H9 (cell line): Measurements from ENCODE around the gene ATF5. TPM values are rescaled to one million over a fixed set of nuclear protein-coding genes. Genes with fewer than 3 reads are reported as not detected.

Source experiments
- DNase-seq: peaks from one replicate; pipeline ENCODE4 v3.0.0-alpha.2; 2017
- H2AFZ ChIP-seq: one replicate; pipeline ENCODE4 v1.6.1; 2013; ENCODE audit warnings: mild to moderate bottlenecking, low read length, control low read depth, moderate library complexity
- H2AK5ac ChIP-seq: 2 replicates; pipeline ENCODE4 v1.6.1; 2013; ENCODE audit warnings: low read length, control low read depth, mixed read lengths; ENCODE audit not compliant: insufficient read length
- H2BK120ac ChIP-seq: one replicate; pipeline ENCODE4 v1.6.1; 2013; ENCODE audit warnings: low read depth, mild to moderate bottlenecking, low read length, control low read depth, inconsistent platforms; ENCODE audit not compliant: poor library complexity, severe bottlenecking
- H2BK12ac ChIP-seq: 2 replicates; pipeline ENCODE4 v1.6.1; 2013; ENCODE audit warnings: low read length, control low read depth, mixed read lengths, low read depth; ENCODE audit not compliant: insufficient read length
- H2BK15ac ChIP-seq: 2 replicates; pipeline ENCODE4 v1.6.1; 2013; ENCODE audit warnings: low read depth, low read length, control low read depth
- H2BK20ac ChIP-seq: one replicate; pipeline ENCODE4 v1.6.1; 2013; ENCODE audit warnings: low read depth, mild to moderate bottlenecking, low read length, control low read depth, inconsistent platforms; ENCODE audit not compliant: poor library complexity, severe bottlenecking
- H2BK5ac ChIP-seq: 2 replicates; pipeline ENCODE4 v1.6.1; 2013; ENCODE audit warnings: low read length, control low read depth, mixed read lengths; ENCODE audit not compliant: insufficient read length
- H3K14ac ChIP-seq: 2 replicates; pipeline ENCODE4 v1.6.1; 2013; ENCODE audit warnings: low read length, control low read depth; ENCODE audit not compliant: insufficient read depth
- H3K18ac ChIP-seq: 2 replicates; pipeline ENCODE4 v1.6.1; 2013; ENCODE audit warnings: low read depth, mild to moderate bottlenecking, mixed read lengths, low read length, control low read depth; ENCODE audit not compliant: insufficient read length
- H3K23ac ChIP-seq: 2 replicates; pipeline ENCODE4 v1.6.1; 2013; ENCODE audit warnings: low read length, control low read depth, mixed read lengths, low read depth; ENCODE audit not compliant: insufficient read length
- H3K23me2 ChIP-seq: 2 replicates; pipeline ENCODE4 v1.6.1; 2013; ENCODE audit warnings: low read depth, mild to moderate bottlenecking, mixed read lengths, low read length, control low read depth; ENCODE audit not compliant: insufficient read length, poor library complexity, severe bottlenecking
- H3K27ac ChIP-seq: 2 replicates; pipeline ENCODE4 v1.5.1; 2013; ENCODE audit warnings: low read length, control low read depth, mixed read lengths, low read depth; ENCODE audit not compliant: insufficient read length
- H3K27me3 ChIP-seq: 2 replicates; pipeline ENCODE4 v1.6.1; 2013; ENCODE audit warnings: low read length, control low read depth, inconsistent platforms; ENCODE audit not compliant: insufficient read depth
- H3K4ac ChIP-seq: 2 replicates; pipeline ENCODE4 v1.6.1; 2013; ENCODE audit warnings: low read depth, mild to moderate bottlenecking, control low read depth, inconsistent platforms, low read length, moderate library complexity
- H3K4me1 ChIP-seq: 2 replicates; pipeline ENCODE4 v1.6.1; 2013; ENCODE audit warnings: low read length, control low read depth, inconsistent platforms; ENCODE audit not compliant: insufficient read depth
- H3K4me2 ChIP-seq: 2 replicates; pipeline ENCODE4 v1.6.1; 2013; ENCODE audit warnings: low read length, control low read depth, mixed read lengths; ENCODE audit not compliant: insufficient read length, insufficient read depth
- H3K56ac ChIP-seq: 2 replicates; pipeline ENCODE4 v1.6.1; 2013; ENCODE audit warnings: low read depth, mild to moderate bottlenecking, mixed read lengths, low read length, control low read depth; ENCODE audit not compliant: insufficient read length
- H3K79me1 ChIP-seq: 2 replicates; pipeline ENCODE4 v1.6.1; 2013; ENCODE audit warnings: low read depth, mild to moderate bottlenecking, moderate library complexity, low read length, control low read depth, inconsistent platforms; ENCODE audit not compliant: insufficient read depth, poor library complexity, severe bottlenecking
- H3K79me2 ChIP-seq: 2 replicates; pipeline ENCODE4 v1.6.1; 2013; ENCODE audit warnings: low read length, control low read depth, inconsistent platforms; ENCODE audit not compliant: insufficient read depth
- H3K9ac ChIP-seq: 2 replicates; pipeline ENCODE4 v1.6.1; 2013; ENCODE audit warnings: low read length, control low read depth, mixed read lengths; ENCODE audit not compliant: insufficient read length; ENCODE audit errors: extremely low read depth
- H3K9me3 ChIP-seq: one replicate; pipeline ENCODE4 v1.6.1; 2013; ENCODE audit warnings: low read depth, low read length, inconsistent platforms; ENCODE audit not compliant: control insufficient read depth
- H3T11ph ChIP-seq: one replicate; pipeline ENCODE4 v1.6.1; 2013; ENCODE audit warnings: mild to moderate bottlenecking, low read length, control low read depth, inconsistent platforms
- H4K20me1 ChIP-seq: one replicate; pipeline ENCODE4 v1.6.1; 2013; ENCODE audit not compliant: control insufficient read depth, insufficient read length, insufficient read depth
- H4K5ac ChIP-seq: 2 replicates; pipeline ENCODE4 v1.6.1; 2013; ENCODE audit warnings: low read depth, mild to moderate bottlenecking, mixed read lengths, low read length, control low read depth; ENCODE audit not compliant: insufficient read length
- H4K8ac ChIP-seq: replicated peaks from 2 replicates; pipeline ENCODE4 v1.6.1; 2013; ENCODE audit warnings: low read length, control low read depth, mixed read lengths, low read depth; ENCODE audit not compliant: insufficient read length
- H4K91ac ChIP-seq: 2 replicates; pipeline ENCODE4 v1.6.1; 2013; ENCODE audit warnings: low read depth, mild to moderate bottlenecking, moderate library complexity, mixed read lengths, low read length, control low read depth; ENCODE audit not compliant: insufficient read length
- H3K27ac Mint-ChIP-seq, 3 experiments: 2 replicates in 2 of 3; 3 replicates in 1 of 3; pipeline ENCODE4 v1.8.0; 2020 to 2021; ENCODE audit warnings: mixed read lengths in 3 of 3, mild to moderate bottlenecking in 1 of 3, moderate library complexity in 1 of 3
- H3K27me3 Mint-ChIP-seq: 2 replicates; pipeline ENCODE4 v1.8.0; 2021; ENCODE audit warnings: low read depth, mild to moderate bottlenecking, moderate library complexity, mixed read lengths
- H3K36me3 Mint-ChIP-seq, 3 experiments: 2 replicates in 2 of 3; 3 replicates in 1 of 3; pipeline ENCODE4 v1.8.0; 2020 to 2021; ENCODE audit warnings: low read depth in 3 of 3, mixed read lengths in 3 of 3; ENCODE audit not compliant: insufficient read depth in 1 of 3
- H3K4me1 Mint-ChIP-seq, 2 experiments: 2 replicates each; pipeline ENCODE4 v1.8.0; 2020; ENCODE audit warnings: mixed read lengths in 2 of 2
- H3K4me3 Mint-ChIP-seq, 2 experiments: 2 replicates in 1 of 2; 3 replicates in 1 of 2; pipeline ENCODE4 v1.8.0; 2020 to 2021; ENCODE audit warnings: mild to moderate bottlenecking in 2 of 2, mixed read lengths in 2 of 2, moderate library complexity in 1 of 2
- H3K9me3 Mint-ChIP-seq, 2 experiments: 2 replicates in 1 of 2; 3 replicates in 1 of 2; pipeline ENCODE4 v1.8.0; 2020; ENCODE audit warnings: mild to moderate bottlenecking in 2 of 2, mixed read lengths in 2 of 2, moderate library complexity in 1 of 2
- WGBS: extraction: QIAGEN DNeasy Blood & Tissue Kit; methylation state at CpG from one replicate; pipeline ENCODE4 v1.1.7; 2013; ENCODE audit warnings: missing lambda C conversion rate, low lambda C conversion rate, mixed read lengths; ENCODE audit not compliant: insufficient read length; ENCODE audit errors: extremely low coverage; 5-methylcytosine and 5-hydroxymethylcytosine counted together
- total RNA-seq: library from RNA; stranded (reverse); gene quantifications from 2 replicates; pipeline ENCODE4 v1.2.1, GENCODE V29; 2021
- TF ChIP-seq, protein P1 (sequence below): fragments of 200-600 bp; sonication (generic); conservative IDR thresholded peaks from 3 replicates; pipeline ENCODE4 v1.8.0; 2021; ENCODE audit warnings: antibody characterized with exemption, mild to moderate bottlenecking

ATF5 gene
- total RNA-seq, 1 experiment from 2014 or later = 18.5 TPM

DNA sequence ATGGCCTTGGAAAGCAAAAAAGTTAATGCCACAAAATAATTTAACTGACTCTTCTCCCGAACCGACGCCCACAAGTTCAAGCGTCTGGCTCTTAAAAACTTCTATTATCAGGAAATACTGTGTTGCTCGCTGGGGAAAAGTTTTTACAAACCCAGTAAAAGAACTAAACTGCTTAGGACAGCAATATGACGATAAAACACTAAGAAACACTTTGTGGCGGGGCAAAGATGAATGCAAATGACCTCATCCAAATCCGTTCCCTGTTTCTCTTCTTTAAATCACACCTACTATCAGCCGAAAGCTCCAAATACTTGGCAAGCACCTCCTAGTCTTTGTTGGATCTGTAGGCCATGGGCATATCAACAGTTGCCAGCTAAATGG, 27.1 kb downstream of the ATF5 start:
- H3K9me3 Mint-ChIP-seq = peaks cover under 1 to 2% of the 10 kb centered on the region in 2 experiments; a peak in 3 of 5 replicates
- no CpG with 5 or more reads among the region's 9 CpGs for WGBS
- no peak overlapping the region for H3K4ac ChIP-seq
- no peaks in the 10 kb centered on the region for H3K27me3 ChIP-seq
- no peak overlapping the region for H3K23ac ChIP-seq
- H4K20me1 ChIP-seq = no peaks in the 10 kb centered on the region
- peaks cover 22 to 44% of the 10 kb centered on the region in 2 experiments for H3K4me1 Mint-ChIP-seq
- no peak overlapping the region for H2BK120ac ChIP-seq
- H2BK15ac ChIP-seq = no peak overlapping the region
- H3K23me2 ChIP-seq = no peaks in the 10 kb centered on the region
- no peak overlapping the region for H2BK5ac ChIP-seq
- no peak overlapping the region for H4K5ac ChIP-seq
- no peak overlapping the region for H2AFZ ChIP-seq
- H3K79me1 ChIP-seq = no peaks in the 10 kb centered on the region
- no peak overlapping the region for H4K91ac ChIP-seq
- TF ChIP-seq, protein P1, sequence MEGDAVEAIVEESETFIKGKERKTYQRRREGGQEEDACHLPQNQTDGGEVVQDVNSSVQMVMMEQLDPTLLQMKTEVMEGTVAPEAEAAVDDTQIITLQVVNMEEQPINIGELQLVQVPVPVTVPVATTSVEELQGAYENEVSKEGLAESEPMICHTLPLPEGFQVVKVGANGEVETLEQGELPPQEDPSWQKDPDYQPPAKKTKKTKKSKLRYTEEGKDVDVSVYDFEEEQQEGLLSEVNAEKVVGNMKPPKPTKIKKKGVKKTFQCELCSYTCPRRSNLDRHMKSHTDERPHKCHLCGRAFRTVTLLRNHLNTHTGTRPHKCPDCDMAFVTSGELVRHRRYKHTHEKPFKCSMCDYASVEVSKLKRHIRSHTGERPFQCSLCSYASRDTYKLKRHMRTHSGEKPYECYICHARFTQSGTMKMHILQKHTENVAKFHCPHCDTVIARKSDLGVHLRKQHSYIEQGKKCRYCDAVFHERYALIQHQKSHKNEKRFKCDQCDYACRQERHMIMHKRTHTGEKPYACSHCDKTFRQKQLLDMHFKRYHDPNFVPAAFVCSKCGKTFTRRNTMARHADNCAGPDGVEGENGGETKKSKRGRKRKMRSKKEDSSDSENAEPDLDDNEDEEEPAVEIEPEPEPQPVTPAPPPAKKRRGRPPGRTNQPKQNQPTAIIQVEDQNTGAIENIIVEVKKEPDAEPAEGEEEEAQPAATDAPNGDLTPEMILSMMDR = no peak
- no peak overlapping the region for H2BK12ac ChIP-seq
- peaks cover 5% of the 10 kb centered on the region for H3K27me3 Mint-ChIP-seq
- peaks cover 3% of the 10 kb centered on the region; the same call in 1 of the 2 replicates for H3K4me1 ChIP-seq
- H3K9me3 ChIP-seq = no peaks in the 10 kb centered on the region
- no peak overlapping the region for H2BK20ac ChIP-seq
- no peaks in the 10 kb centered on the region for H3K79me2 ChIP-seq
- no peak overlapping the region for H3K14ac ChIP-seq
- H3K4me2 ChIP-seq = no peak overlapping the region
- H2AK5ac ChIP-seq = no peak overlapping the region
- no peak overlapping the region for H3K9ac ChIP-seq
- no peak overlapping the region for H3K4me3 Mint-ChIP-seq
- no peak overlapping the region for H3K18ac ChIP-seq
- peaks cover 0 to under 1% (median 0%) of the 10 kb centered on the region in 3 experiments; a peak in 1 of 7 replicates for H3K36me3 Mint-ChIP-seq
- no peak overlapping the region for H4K8ac ChIP-seq
- no peak for DNase-seq
- no peak overlapping the region for H3K27ac Mint-ChIP-seq
- no peak overlapping the region for H3K27ac ChIP-seq
- H3T11ph ChIP-seq = no peak overlapping the region
- H3K56ac ChIP-seq = no peak overlapping the region
